IMR-90 (cell line): ENCODE results near the gene CEP41. TPM values are rescaled to one million over a fixed set of nuclear protein-coding genes. Genes with fewer than 3 reads are reported as not detected.

ENCODE experiments used
- ATAC-seq: fragments of 200-7000 bp; cut with Tn5 transposase; 2 replicates; pipeline ENCODE4 v1.9.1; 2020; ENCODE audit warnings: low read depth, mild to moderate bottlenecking, moderate library complexity
- BruUV-seq: library from RNA; stranded (reverse); fragments of 400-500 nt; replicated peaks from 2 replicates; lab custom pipeline; 2021; lab: Mats Ljungman, UMichigan
- CTCF ChIA-PET: fragments of 300-600 bp; formaldehyde crosslinking; extraction: SDS; loops from one replicate; lab custom pipeline; 2021; ENCODE audit warnings: antibody characterized with exemption; lab: Yijun Ruan, JAX
- POLR2A ChIA-PET: fragments of 300-600 bp; sonication (Branson Sonifier 250); formaldehyde crosslinking; loops from one replicate; lab custom pipeline; 2022; ENCODE audit warnings: antibody characterized with exemption; ENCODE audit not compliant: unreplicated experiment; lab: Charles Lee
- DNase-seq: peaks from one replicate; pipeline ENCODE4 v3.0.0; 2013
- H2AFZ ChIP-seq: replicated peaks from 2 replicates; pipeline ENCODE3; 2013; ENCODE audit warnings: low read length, mild to moderate bottlenecking; ENCODE audit not compliant: poor library complexity
- H2AK5ac ChIP-seq: 2 replicates; pipeline ENCODE4 v1.6.1; 2013; ENCODE audit warnings: low read depth, low read length, inconsistent platforms
- H2AK9ac ChIP-seq: replicated peaks from 2 replicates; pipeline ENCODE3; 2013; ENCODE audit warnings: mild to moderate bottlenecking, low read depth, low read length, moderate library complexity; ENCODE audit not compliant: poor library complexity
- H2BK120ac ChIP-seq: 2 replicates; pipeline ENCODE4 v1.6.1; 2013; ENCODE audit warnings: low read depth, low read length, inconsistent platforms
- H2BK15ac ChIP-seq: 3 replicates; pipeline ENCODE4 v1.6.1; 2013; ENCODE audit warnings: low read depth, low read length, inconsistent platforms
- H2BK20ac ChIP-seq: 2 replicates; pipeline ENCODE4 v1.6.1; 2013; ENCODE audit warnings: low read depth, mild to moderate bottlenecking, inconsistent platforms, low read length, moderate library complexity
- H2BK5ac ChIP-seq: 2 replicates; pipeline ENCODE4 v1.6.1; 2013; ENCODE audit warnings: mild to moderate bottlenecking, low read depth, low read length, inconsistent platforms; ENCODE audit not compliant: poor library complexity, severe bottlenecking
- H3K14ac ChIP-seq: replicated peaks from 2 replicates; pipeline ENCODE4 v1.6.1; 2013; ENCODE audit warnings: low read depth, low read length, inconsistent platforms
- H3K18ac ChIP-seq: 2 replicates; pipeline ENCODE4 v1.6.1; 2013; ENCODE audit warnings: low read depth, low read length, control low read depth
- H3K23ac ChIP-seq: 2 replicates; pipeline ENCODE4 v1.6.1; 2013; ENCODE audit warnings: low read depth, low read length, inconsistent platforms
- H3K27ac ChIP-seq: 2 replicates; pipeline ENCODE4 v1.5.1; 2013; ENCODE audit warnings: mild to moderate bottlenecking, control low read depth, low read length; ENCODE audit not compliant: insufficient read depth
- H3K27me3 ChIP-seq: 2 replicates; pipeline ENCODE4 v1.6.1; 2013; ENCODE audit warnings: low read length; ENCODE audit not compliant: control insufficient read depth, insufficient read depth
- H3K36me3 ChIP-seq: 2 replicates; pipeline ENCODE4 v1.6.1; 2013; ENCODE audit warnings: low read length, mixed read lengths; ENCODE audit not compliant: control insufficient read depth, insufficient read depth
- H3K4ac ChIP-seq: 2 replicates; pipeline ENCODE4 v1.6.1; 2013; ENCODE audit warnings: low read depth, low read length, inconsistent platforms
- H3K4me1 ChIP-seq: 2 replicates; pipeline ENCODE4 v1.6.1; 2013; ENCODE audit warnings: low read length, mixed read lengths; ENCODE audit not compliant: control insufficient read depth, insufficient read depth
- H3K4me2 ChIP-seq: 2 replicates; pipeline ENCODE4 v1.6.1; 2013; ENCODE audit warnings: low read depth, mild to moderate bottlenecking, control low read depth, low read length, moderate library complexity
- H3K4me3 ChIP-seq: 2 replicates; pipeline ENCODE4 v1.5.1; 2013; ENCODE audit warnings: low read depth, mild to moderate bottlenecking, control low read depth, low read length, moderate library complexity; ENCODE audit not compliant: insufficient read depth
- H3K56ac ChIP-seq: 2 replicates; pipeline ENCODE4 v1.6.1; 2013; ENCODE audit warnings: low read length, inconsistent platforms; ENCODE audit not compliant: insufficient read depth; ENCODE audit errors: extremely low read depth
- H3K79me1 ChIP-seq, 2 experiments: 2 replicates each; pipeline ENCODE4 v1.6.1; 2013; ENCODE audit warnings: low read length in 2 of 2, inconsistent platforms in 1 of 2, low read depth in 1 of 2
- H3K9ac ChIP-seq: 2 replicates; pipeline ENCODE4 v1.6.1; 2013; ENCODE audit warnings: low read depth, low read length, control low read depth
- H3K9me1 ChIP-seq: 2 replicates; pipeline ENCODE4 v1.6.1; 2013; ENCODE audit warnings: low read length, inconsistent platforms; ENCODE audit not compliant: insufficient read depth
- H3K9me3 ChIP-seq: 2 replicates; pipeline ENCODE4 v1.6.1; 2013; ENCODE audit warnings: low read length; ENCODE audit not compliant: control insufficient read depth, insufficient read depth
- H4K20me1 ChIP-seq: 2 replicates; pipeline ENCODE4 v1.6.1; 2013; ENCODE audit warnings: low read length, inconsistent platforms; ENCODE audit not compliant: insufficient read depth
- H4K5ac ChIP-seq: 2 replicates; pipeline ENCODE4 v1.6.1; 2013; ENCODE audit warnings: mild to moderate bottlenecking, low read depth, low read length, control low read depth
- H4K8ac ChIP-seq, 2 experiments: 2 replicates each; pipeline ENCODE4 v1.6.1; 2013; ENCODE audit warnings: low read depth in 2 of 2, low read length in 2 of 2, control low read depth in 1 of 2, inconsistent platforms in 1 of 2
- H4K91ac ChIP-seq: 2 replicates; pipeline ENCODE4 v1.6.1; 2013; ENCODE audit warnings: low read depth, low read length, inconsistent platforms; ENCODE audit not compliant: insufficient read depth
- BHLHE40 ChIP-seq: fragments of 150-350 bp; IDR thresholded peaks from 2 replicates; pipeline ENCODE4 v1.6.1; 2016; ENCODE audit warnings: mild to moderate bottlenecking, low read depth, low read length
- CHD1 ChIP-seq: IDR thresholded peaks from 2 replicates; pipeline ENCODE4 v1.6.1; 2012; ENCODE audit warnings: low read depth, low read length, improper control_type of control experiment
- MAFK ChIP-seq: IDR thresholded peaks from 2 replicates; pipeline ENCODE4 v1.6.1; 2012; ENCODE audit warnings: low read depth, low read length, improper control_type of control experiment
- MXI1 ChIP-seq: IDR thresholded peaks from 2 replicates; pipeline ENCODE4 v1.6.1; 2012; ENCODE audit warnings: low read depth, mild to moderate bottlenecking, low read length, moderate library complexity, borderline replicate concordance
- POLR2A ChIP-seq: IDR thresholded peaks from 2 replicates; pipeline ENCODE4 v1.6.1; 2012; ENCODE audit warnings: mild to moderate bottlenecking, low read depth, low read length
- RAD21 ChIP-seq: IDR thresholded peaks from 2 replicates; pipeline ENCODE4 v1.6.1; 2012; ENCODE audit warnings: low read length, improper control_type of control experiment
- RCOR1 ChIP-seq: IDR thresholded peaks from 2 replicates; pipeline ENCODE4 v1.6.1; 2012; ENCODE audit warnings: mild to moderate bottlenecking, low read length, improper control_type of control experiment; ENCODE audit not compliant: insufficient replicate concordance
- WGBS, 2 experiments: methylation state at CpG; one replicate each; pipeline versions ENCODE4 v1.1.5 to v1.1.7; 2013; ENCODE audit warnings: missing lambda C conversion rate in 2 of 2; ENCODE audit not compliant: insufficient read length in 1 of 2; ENCODE audit errors: extremely low coverage in 2 of 2; 5-methylcytosine and 5-hydroxymethylcytosine counted together
- dilution Hi-C: fragments of 300-500 bp; cut with HindIII; formaldehyde crosslinking; loops from one replicate; pipeline ENCODE4 v1.14.3; 2018; ENCODE audit warnings: low sequenced_read_pairs; ENCODE audit not compliant: unreplicated experiment
- in situ Hi-C: fragments of 300-500 bp; cut with MboI; formaldehyde crosslinking; loops from 3 replicates; pipeline ENCODE4 v1.14.3; 2019; ENCODE audit warnings: low sequenced_read_pairs, inconsistent platforms, mixed read lengths
- intact Hi-C: fragments of 100-400 bp; cut with micrococcal nuclease; formaldehyde crosslinking; loops from 2 replicates; pipeline ENCODE4 v1.10.0; 2022
- polyA plus RNA-seq, 3 experiments: library from polyadenylated mRNA; depleted of rRNA; stranded (reverse); fragments of >200 nt; gene quantifications; 2 replicates each; pipeline ENCODE4 v1.2.3, GENCODE V29; 2012; ENCODE audit warnings: low replicate concordance in 1 of 3
- total RNA-seq: library from RNA; depleted of rRNA; stranded (reverse); fragments of >200 nt; gene quantifications from 2 replicates; pipeline ENCODE4 v1.2.3, GENCODE V29; 2012
- TF ChIP-seq, protein P1 (sequence below): fragments of 150-350 bp; IDR thresholded peaks from 2 replicates; pipeline ENCODE4 v1.6.1; 2017; ENCODE audit warnings: mild to moderate bottlenecking, antibody characterized with exemption, low read length, low read depth
- TF ChIP-seq, protein P2 (sequence below): fragments of 150-350 bp; IDR thresholded peaks from 2 replicates; pipeline ENCODE4 v1.6.1; 2016; ENCODE audit warnings: low read depth, mild to moderate bottlenecking, low read length, moderate library complexity, borderline replicate concordance

The CEP41 gene
- total and polyA plus RNA-seq, 2 of the 4 experiments (the other 2 are of a cell fraction): 12.2 to 21.9 TPM

GRCh38 chr7:130441408-130441869 lies 623 bp upstream of the CEP41 start:
- Histone ChIP-seq H4K91ac (peak overlapping the region; percentile 81), H3K27ac (peak overlapping the region; percentile 58), H2BK15ac (peak overlapping the region; percentile 73; the same call in 2 of the 3 replicates), H3K9me3 (no peaks in the 10 kb centered on the region), H2BK20ac (peak overlapping the region; percentile 22), H2AK9ac (peak overlapping the region; percentile 33), H3K14ac (peak overlapping the region; percentile 89), H3K27me3 (no peaks in the 10 kb centered on the region), H3K9ac (peak overlapping the region; percentile 57), H3K4me1 (peaks cover 6% of the 10 kb centered on the region), H3K4me3 (peak overlapping the region; percentile 52), H2AK5ac (peak overlapping the region; percentile 78), H4K8ac (peak overlapping the region; percentile 93 to 98), H2BK120ac (peak overlapping the region; percentile 76), H3K18ac (peak overlapping the region; percentile 73), H4K20me1 (no peaks in the 10 kb centered on the region), H3K4ac (peak overlapping the region; percentile 78), H3K9me1 (peaks cover 4% of the 10 kb centered on the region; the same call in 1 of the 2 replicates), H4K5ac (peak overlapping the region; percentile 93), H3K56ac (peak overlapping the region; percentile 78), H3K36me3 (no peaks in the 10 kb centered on the region), H3K79me1 (peaks cover 13 to 37% of the 10 kb centered on the region in 2 experiments), H2BK5ac (peak overlapping the region; percentile 89), H2AFZ (peak overlapping the region; percentile 71), H3K23ac (peak overlapping the region; percentile 43), H3K4me2 (peak overlapping the region; percentile 95)
- no TSS peak for BruUV-seq
- DNase-seq (peak; percentile 12), ATAC-seq (no peak)
- in situ Hi-C loops: no loop called here
- ChIA-PET CTCF (interaction anchor here (0.6 kb wide), 1 partner anchor 22 kb away, joined by 3 read pairs; no protein-coding TSS in a partner anchor), POLR2A (no interaction called here)
- intact Hi-C loops: loop anchor here (5.0 kb wide), 3 partner anchors 46 to 199 kb away; no protein-coding TSS in a partner anchor
- 10% methylated on average over 2 of the region's 9 CpGs; no CpG with 5 or more reads in 1 of the 2 experiments for WGBS, 2 experiments
- dilution Hi-C loops: no loop called here
- TF ChIP-seq, protein P1, sequence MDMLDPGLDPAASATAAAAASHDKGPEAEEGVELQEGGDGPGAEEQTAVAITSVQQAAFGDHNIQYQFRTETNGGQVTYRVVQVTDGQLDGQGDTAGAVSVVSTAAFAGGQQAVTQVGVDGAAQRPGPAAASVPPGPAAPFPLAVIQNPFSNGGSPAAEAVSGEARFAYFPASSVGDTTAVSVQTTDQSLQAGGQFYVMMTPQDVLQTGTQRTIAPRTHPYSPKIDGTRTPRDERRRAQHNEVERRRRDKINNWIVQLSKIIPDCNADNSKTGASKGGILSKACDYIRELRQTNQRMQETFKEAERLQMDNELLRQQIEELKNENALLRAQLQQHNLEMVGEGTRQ: no peak
- TF ChIP-seq MAFK (no peak), MXI1 (no peak), BHLHE40 (no peak), POLR2A (no peak), RCOR1 (no peak), CHD1 (no peak), RAD21 (no peak)
- TF ChIP-seq, protein P2, sequence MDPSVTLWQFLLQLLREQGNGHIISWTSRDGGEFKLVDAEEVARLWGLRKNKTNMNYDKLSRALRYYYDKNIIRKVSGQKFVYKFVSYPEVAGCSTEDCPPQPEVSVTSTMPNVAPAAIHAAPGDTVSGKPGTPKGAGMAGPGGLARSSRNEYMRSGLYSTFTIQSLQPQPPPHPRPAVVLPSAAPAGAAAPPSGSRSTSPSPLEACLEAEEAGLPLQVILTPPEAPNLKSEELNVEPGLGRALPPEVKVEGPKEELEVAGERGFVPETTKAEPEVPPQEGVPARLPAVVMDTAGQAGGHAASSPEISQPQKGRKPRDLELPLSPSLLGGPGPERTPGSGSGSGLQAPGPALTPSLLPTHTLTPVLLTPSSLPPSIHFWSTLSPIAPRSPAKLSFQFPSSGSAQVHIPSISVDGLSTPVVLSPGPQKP: no peak
